ENCODE data around the gene ERAL1.
A peak's percentile ranks its signal among the peaks of the same experiment; 100 is the strongest.

Gene ERAL1

GRCh38 chr17:28842282-28843012 lies 12.4 kb upstream of the ERAL1 start, which contains the start of gene FAM222B:
Gene FAM222B (minus strand): TSS chr17:28842790. CDS start chr17:28766667, 76,123 bp downstream.
- TF ChIP-seq, protein P1, sequence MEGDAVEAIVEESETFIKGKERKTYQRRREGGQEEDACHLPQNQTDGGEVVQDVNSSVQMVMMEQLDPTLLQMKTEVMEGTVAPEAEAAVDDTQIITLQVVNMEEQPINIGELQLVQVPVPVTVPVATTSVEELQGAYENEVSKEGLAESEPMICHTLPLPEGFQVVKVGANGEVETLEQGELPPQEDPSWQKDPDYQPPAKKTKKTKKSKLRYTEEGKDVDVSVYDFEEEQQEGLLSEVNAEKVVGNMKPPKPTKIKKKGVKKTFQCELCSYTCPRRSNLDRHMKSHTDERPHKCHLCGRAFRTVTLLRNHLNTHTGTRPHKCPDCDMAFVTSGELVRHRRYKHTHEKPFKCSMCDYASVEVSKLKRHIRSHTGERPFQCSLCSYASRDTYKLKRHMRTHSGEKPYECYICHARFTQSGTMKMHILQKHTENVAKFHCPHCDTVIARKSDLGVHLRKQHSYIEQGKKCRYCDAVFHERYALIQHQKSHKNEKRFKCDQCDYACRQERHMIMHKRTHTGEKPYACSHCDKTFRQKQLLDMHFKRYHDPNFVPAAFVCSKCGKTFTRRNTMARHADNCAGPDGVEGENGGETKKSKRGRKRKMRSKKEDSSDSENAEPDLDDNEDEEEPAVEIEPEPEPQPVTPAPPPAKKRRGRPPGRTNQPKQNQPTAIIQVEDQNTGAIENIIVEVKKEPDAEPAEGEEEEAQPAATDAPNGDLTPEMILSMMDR (IDR thresholded peaks at IDR 0.05), result no peak

- TF ChIP-seq, protein P1 (IDR thresholded peaks at IDR 0.05), result no peak
Measured at GRCh38 chr17:28843816-28844148, 11.0 kb upstream of the ERAL1 start.

GRCh38 chr17:28846231-28846630 lies 8.6 kb upstream of the ERAL1 start:
- TF ChIP-seq, protein P1 (IDR thresholded peaks at IDR 0.05), result no peak

GRCh38 chr17:28848667-28849066 lies 6.1 kb upstream of the ERAL1 start:
- TF ChIP-seq, protein P1 (IDR thresholded peaks at IDR 0.05), result peak; percentile 44; the same call in 1 of the 2 replicates

DNA sequence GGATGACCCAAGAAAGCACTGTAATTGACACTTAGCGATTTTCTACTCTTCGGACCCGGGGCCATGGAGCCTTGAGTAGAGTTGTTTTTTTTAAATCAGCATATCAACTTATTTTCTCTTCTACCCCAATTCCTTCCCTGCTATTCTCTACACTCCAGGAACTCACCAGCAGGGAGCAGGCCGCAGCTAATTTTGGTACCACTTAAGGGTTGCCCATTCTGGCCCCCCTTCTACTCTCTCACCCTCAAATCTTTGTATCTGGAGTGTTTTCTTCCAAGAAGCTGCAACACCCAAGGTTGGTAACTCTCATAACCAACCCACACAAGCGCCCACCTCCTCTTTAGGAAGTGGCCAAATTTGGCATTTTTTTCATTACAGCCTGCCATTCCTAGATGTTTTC lies 5.5 kb upstream of the ERAL1 start:
- TF ChIP-seq, protein P1 (IDR thresholded peaks at IDR 0.05), result no peak

GRCh38 chr17:28853295-28853694 lies 1.5 kb upstream of the ERAL1 start:
- TF ChIP-seq, protein P1 (IDR thresholded peaks at IDR 0.05), result no peak

GRCh38 chr17:28855336-28855679 lies 492 bp downstream of the ERAL1 start:
- TF ChIP-seq, protein P1 (IDR thresholded peaks at IDR 0.05), result no peak
